Right forelimb (tissue), 1 donor: ENCODE measurements around the gene ITGA2.
A peak's percentile ranks its signal among the peaks of the same experiment; 100 is the strongest.
"Not testable (repeated sequence)": the region's sequence is repeated elsewhere in the genome, so short reads cannot be mapped to it uniquely, and the experiment has no call there.

Source experiments
- DNase-seq: peaks from one replicate; pipeline ENCODE4 v3.0.0-alpha.2; 2018

The ITGA2 gene

DNA sequence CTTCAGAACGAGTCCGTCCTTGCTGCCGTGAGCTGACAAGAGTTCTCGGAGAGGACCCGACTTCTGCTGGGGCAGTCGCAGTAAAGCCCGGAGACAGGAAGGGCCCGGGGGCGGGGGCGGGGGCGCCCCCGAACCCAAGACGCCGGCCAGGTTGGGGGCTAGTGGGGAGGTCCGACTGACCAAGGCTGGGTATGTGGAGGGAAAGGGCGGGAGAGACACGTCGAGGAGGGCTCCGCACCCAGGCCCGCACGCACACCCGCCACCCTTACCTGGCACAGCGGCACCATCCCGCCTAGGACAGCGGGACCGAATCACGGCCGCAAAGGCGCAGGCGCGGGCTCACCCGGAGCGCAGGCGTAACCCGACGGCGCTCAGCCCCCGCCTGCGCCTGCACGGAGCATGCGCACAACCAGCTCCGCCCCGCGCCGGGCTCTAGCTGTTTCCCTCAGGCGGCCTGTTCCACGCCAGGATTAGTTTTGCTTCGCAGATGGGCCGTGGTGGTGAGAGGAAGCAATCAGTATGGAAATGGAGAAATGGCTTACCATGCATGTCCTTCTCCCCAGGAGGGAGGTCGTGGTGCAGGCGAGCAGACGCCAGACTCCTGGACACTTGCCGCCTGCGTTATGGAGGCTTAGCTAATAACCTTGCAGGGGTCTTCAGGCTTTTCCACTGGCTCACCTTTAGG is 120.4 kb downstream of the ITGA2 start, which contains the start of gene MOCS2:
TSS of gene MOCS2 (minus strand) at position 315 of the 685 bp plus-strand sequence. CDS start 2,583 bp downstream, outside the sequence.
- DNase-seq = peak; percentile 93

DNA sequence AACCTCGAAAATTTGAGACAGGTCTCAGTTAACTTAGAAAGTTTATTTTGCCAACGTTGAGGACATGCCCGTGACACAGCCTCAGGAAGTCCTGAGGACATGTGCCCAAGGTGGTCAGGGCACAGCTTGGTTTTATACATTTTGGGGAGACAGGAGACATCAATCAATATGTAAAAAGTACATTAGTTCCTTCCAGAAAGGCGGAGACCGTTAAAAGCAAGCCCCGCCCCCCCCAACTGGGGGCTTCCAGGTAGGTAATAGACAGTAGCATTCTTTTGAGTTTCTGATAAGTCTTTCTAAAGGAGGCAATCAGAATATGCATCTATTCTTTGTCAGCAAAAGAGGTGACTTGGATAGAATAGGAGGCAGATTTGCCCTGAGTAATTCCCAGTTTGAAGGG is 121.0 kb downstream of the ITGA2 start:
- no peak for DNase-seq

DNA sequence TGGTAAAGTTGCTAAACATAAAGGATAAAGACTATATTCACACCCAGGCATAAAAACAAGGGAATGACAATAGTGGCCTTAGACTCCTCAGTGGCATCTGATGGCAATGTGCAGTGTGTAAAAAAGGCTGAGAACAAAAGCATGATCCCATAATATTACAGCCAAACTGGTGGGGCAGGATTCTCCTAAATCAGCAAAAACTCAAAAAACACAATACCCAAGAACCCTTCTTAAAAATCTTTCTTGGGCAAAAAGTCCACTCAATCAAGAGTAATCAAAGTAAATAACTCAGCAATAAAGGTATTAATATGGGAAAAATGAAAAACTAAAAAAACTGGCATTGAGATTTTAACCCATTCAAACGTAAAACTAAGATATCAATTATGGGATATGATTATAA is 122.0 kb downstream of the ITGA2 start:
- DNase-seq = no peak

DNA sequence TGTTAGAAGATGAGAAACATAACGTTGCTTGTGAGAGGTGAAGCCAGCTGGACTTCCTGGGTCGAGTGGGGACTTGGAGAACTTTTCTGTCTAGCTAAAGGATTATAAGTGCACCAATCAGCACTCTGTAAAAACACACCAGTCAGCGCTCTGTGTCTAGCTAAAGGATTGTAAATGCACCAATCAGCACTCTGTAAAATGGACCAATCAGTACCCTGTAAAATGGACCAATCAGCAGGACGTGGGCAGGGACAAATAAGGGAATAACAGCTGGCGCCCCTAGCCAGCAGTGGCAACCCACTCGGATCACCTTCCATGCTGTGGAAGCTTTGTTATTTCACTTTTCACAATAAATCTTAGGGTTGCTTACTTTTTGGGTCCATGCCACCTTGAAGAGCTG is 123.2 kb downstream of the ITGA2 start:
- not testable (repeated sequence) for DNase-seq

DNA sequence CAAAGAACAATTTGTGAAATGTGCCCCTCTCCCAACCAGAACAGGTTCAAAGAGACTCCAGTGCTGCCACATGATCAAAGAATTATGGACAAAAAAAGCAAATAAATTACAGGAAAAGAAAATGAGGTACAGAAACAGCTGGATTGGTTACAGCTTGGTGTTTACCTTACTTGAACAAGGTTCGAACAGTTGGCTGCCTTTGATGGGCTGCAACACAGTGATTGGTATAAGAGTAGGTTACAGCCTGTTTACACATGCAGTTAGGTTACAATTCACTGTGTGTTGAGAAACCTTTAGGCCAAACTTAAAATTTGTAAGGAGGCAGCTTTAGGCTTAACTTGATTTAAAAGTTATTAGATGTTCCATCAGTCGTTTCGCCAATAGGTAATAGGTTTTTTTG is 123.8 kb downstream of the ITGA2 start:
- no peak for DNase-seq

DNA sequence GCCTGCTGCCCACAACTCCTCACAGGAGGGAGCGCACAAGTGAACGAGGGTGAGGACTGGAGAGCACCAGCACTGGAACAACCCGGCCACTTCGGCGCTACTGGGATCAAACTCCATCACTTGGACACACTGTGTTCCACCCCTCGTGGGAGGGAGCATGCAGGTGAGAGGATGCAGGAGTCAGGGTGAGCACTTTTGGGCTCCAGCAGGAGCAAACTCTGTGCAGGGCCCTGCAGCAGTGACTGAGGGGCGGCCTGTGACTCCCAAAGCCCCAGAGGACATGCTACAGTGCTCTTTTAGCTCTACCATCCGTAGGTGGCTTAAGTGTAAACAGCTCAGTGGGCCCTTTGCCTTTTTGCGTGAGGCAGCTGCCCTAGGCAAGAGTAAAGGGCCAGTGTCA is 124.8 kb downstream of the ITGA2 start:
- no peak for DNase-seq

DNA sequence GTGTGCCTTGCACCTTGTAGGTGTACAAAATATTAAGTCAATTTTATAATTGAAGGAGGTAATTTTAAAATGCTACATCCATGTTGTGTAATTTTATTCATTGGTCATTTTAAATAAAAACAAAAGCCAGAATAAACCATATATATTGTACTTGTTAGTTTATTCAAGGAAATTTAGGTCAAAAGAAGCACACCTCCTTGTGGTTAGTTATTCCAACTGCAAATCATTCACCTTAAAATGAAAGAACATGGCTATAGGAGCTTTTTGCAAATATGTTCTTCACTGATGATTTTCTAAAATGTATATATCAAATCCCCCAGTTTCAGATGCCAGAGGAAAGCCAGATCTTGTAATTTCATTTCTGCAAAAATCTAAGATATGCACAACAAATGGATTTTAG is 125.8 kb downstream of the ITGA2 start:
- no peak for DNase-seq

DNA sequence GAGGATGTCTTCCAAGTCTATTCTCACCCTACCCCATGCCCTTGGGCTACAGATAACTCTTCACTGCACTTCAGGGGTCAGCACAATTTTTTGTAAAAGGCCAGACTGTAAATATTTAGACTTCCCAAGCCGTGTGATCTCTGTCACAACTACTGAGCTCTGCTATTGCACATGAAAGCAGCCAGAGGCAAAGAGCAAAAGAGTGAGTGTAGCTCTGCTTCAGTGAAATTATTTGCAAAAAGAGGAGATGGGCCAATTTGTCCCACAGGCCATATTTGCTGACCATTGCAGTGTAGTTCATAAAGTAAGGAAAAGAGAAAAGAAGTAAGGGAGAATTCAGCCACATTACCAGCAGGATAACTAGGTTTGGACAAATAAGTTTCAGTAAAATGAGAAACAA is 127.4 kb downstream of the ITGA2 start:
- no peak for DNase-seq

DNA sequence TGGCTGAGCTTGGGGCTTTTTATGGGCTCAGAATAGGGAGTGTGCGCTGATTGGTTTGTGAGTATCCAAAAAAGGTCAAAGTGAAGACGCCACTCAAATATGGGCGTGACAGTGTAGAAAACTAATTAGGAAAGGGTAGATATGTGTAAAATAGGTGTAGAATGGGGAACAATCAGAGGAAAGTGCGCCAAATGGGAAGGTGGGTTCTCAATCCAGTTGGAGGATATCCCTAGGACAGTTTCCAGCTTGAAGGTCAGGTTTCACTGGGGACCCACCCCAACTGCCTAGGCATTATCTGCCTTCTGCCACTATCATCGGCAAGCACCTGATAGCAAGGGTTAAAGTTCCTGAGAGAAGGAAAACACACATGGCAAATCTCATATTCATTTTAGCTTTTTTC is 129.7 kb downstream of the ITGA2 start:
- DNase-seq = no peak

DNA sequence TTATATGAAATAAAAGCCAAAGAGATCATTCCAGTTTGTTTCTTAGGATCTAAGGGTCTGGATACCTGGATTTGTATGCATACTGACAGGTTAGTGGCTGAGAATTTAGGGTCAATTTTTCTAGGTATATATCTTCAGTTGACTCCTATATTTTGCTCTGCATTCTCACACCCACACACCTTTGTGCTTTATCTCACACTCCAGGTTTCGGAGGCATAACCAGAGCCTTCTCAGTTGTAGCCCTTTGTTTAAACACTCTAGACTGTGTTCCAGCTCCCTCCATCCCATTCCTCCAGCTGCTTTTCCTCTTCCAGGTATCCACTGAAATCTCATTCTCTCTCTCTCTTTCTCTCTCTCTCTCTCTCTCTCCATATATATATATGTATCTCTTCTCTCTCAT is 131.0 kb downstream of the ITGA2 start:
- DNase-seq = no peak

DNA sequence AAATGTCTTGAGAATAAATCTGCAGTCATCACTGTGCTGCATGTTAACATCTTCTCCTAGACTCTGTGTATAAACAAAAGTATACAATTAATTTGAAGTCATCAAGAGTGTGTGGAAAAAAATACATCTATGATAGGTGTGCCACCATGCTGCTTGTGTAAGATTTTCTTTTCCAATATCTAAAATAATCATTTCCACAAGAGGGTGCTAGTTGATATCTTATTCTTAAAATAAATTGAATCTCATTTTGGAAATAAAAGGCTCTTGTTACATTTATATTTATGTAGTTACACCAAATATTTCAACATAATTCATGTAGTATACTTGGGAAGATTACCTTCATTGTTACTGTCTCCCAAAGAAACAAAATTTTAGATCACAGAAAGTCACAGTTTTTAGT is 134.6 kb downstream of the ITGA2 start:
- no peak for DNase-seq

DNA sequence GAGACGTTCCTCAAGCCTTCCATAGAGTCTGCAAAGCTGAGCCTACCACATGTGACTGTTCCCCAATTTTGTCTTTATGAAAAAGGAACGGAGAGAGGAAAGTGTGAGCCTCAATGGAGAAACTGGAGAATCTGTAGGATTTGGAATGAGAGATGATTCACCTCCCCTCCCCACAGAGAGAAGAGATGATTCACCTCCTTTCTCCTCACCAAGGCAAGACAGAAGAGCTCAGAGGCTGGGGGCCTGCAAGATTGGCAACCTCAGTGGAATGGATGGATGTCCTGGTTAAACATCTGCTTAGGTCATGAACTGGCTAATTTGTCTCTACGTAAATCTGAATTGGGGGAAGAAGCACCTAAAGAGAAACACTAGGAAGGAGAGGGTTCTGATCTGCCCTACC is 137.4 kb downstream of the ITGA2 start:
- DNase-seq = no peak

DNA sequence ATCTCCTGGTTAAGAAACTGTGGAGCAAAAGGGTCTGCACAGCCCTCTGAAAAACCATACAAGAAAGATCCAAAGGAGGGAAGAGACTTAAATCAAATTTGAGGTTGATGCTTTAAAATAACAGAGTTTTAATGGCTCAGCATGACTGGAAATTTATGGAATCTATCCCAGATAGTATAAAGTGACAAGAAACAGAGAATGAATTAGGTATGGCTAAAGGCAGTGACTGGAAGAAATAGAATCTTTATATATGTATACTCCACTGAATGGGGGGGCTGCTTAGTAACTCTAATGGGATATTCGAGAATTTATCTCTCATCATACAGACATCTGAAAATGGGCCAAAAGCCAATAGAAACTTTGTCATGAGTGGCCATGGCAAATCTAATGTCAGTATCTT is 138.0 kb downstream of the ITGA2 start:
- DNase-seq = no peak

DNA sequence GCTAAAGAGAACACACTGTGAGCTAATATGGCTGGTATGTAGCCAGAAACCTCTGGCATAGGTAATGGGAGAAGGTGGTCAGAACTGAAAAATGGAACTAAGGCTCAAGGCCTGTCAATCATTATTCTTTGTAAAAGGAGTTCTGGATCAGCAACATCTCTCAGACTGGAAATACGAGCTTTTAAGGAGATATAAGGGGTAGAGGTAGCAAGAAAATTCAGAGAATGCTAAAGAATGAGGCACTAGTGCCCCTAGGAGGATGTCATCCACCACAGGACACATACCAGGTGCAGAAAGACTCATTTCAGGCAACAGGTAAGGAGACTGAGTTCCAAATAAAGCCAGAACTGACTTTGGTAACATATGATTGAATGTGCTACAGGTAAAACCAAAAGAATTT is 139.3 kb downstream of the ITGA2 start:
- DNase-seq = no peak

DNA sequence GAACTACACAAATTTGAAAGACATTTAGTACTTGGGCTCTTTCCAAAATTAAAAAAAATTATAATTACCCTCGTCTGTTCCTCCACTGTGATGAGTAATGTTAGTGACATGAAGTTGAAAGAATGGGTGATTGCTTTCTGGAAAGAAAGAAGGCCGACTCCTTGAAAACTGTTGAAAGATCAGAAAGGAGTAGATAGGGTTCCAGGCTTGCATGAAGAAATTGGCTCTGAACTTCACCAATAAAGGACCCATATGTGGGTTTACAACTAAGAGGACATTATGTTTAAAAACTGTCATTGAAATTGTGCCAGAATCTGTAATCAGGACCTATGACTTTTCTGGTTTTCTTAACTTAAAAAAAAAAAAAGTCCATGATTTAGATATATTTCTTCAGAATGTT is 141.1 kb downstream of the ITGA2 start:
- DNase-seq = no peak

DNA sequence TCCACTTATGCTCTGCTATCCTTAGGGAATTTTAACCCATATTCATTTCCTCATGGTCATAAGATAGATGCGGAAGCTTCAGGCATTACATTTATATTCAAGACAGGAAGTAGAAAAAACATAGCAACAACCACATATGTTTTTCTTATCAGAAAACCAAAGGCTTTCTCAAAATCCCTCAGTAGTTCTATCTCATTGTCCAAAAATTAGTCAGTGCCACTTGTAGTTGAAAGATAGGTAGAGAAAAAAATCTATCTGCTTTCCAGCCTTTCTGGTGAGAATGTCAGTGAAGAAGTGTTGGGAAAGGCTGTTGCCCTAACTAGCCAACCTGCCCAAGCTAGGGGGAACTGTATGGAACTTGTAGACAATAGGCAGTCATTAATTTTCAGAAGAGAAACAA is 143.9 kb downstream of the ITGA2 start:
- no peak for DNase-seq
